ENCODE measurements around the gene PCYT2.

PCYT2 gene

GRCh38 chr17:81905424-81905875 lies 5.7 kb downstream of the PCYT2 start:
- no peak for DNase-seq (ENCODE audit: low read depth in 2 of 2)
- H3K4me3 ChIP-seq (replicated peaks in 1 of 2; ENCODE audit: low read depth in 2 of 2, low read length in 2 of 2), result no peak overlapping the region
- no peak for TF ChIP-seq CTCF (IDR thresholded peaks at IDR 0.05; ENCODE audit: low read depth, low read length)

DNA sequence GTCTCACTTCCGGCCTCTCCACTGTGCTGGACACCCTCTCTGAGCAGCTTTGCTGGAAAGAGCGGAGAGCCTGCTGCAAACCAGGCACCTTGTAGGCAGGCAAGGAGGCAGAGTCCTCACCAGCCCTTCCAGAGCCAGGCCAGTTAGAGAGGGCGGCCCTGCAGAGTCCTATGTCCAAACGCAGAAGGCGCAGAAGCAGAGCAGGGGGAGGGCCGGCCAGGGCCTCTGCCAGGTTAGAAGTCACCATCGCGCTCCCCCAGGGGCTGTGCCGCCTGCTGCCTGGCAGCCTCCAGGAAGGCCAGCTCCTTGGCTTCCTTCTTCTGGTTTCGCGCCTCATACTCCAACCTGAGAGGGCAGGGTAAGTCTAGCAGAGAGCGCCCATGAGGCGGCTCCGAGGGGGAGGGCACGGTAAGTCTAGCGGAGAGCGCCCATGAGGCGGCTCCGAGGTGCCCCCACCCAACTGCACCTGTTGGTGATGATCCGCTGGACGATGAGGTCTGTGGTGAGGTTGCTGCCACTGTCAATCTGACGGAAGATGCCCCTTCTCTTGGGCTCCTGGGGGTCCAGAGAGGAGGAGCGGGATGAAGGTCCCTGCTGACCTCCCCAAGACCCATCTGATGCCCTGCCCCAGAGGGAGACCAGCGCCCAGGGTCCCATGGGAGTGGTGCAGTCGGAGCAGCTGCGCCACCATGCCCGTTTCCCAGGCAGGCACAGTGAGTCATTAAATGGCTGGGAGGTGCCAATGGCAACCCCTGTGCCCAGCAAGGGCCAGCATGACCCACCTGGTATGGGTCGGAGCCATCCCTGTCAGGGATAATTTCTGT lies 6.4 kb downstream of the PCYT2 start:
- no peak for TF ChIP-seq CTCF (IDR thresholded peaks at IDR 0.05; ENCODE audit: low read depth, low read length)
- no peak overlapping the region for H3K4me3 ChIP-seq (replicated peaks in 1 of 2; ENCODE audit: low read depth in 2 of 2, low read length in 2 of 2)
- DNase-seq (ENCODE audit: low read depth in 2 of 2), result no peak

DNA sequence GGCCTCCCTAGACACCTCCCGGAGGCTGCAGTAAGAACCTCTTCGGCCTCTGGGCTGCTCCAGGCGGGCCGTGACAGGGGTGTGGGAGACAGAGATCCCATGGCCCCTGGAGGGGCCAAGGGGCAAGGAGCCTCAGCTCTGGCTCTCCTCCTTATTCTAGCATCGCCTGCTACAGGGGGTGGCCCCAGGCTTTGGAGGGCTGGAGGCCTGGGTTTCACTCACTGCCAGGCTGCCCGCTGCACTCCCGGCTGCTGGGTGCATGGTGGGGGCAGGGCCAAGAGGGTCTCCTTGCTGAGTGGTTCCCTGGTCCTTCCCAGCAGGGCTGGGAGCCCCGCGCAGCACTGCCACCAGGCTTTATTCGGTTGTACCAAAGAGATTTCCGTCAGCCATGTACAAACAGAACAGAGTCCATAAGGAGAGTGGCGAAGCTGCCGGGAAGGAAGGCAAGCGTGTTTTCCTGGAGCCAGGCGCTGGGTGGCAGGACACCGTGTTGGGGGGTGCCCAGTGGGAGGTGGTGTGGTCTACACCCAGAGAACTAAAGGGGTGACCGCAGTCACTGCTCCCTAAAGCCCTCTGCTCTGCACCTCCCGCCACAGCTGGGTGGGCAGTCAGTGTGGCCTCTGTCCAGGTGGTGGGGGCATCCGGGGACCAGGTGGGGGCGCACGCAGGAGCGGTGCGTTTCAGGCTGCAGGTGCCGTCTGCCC lies 7.2 kb downstream of the PCYT2 start:
- no peak for TF ChIP-seq CTCF (IDR thresholded peaks at IDR 0.05; ENCODE audit: low read depth, low read length)
- no peak for DNase-seq (ENCODE audit: low read depth in 2 of 2)
- no peak overlapping the region for H3K4me3 ChIP-seq (replicated peaks in 1 of 2; ENCODE audit: low read depth in 2 of 2, low read length in 2 of 2)

GRCh38 chr17:81903415-81903831 lies 7.8 kb downstream of the PCYT2 start:
- DNase-seq (ENCODE audit: low read depth in 2 of 2), result no peak
- TF ChIP-seq CTCF (IDR thresholded peaks at IDR 0.05; ENCODE audit: low read depth, low read length), result no peak
- H3K4me3 ChIP-seq (replicated peaks in 1 of 2; ENCODE audit: low read depth in 2 of 2, low read length in 2 of 2), result no peak overlapping the region

- H3K4me3 ChIP-seq (replicated peaks in 1 of 2; ENCODE audit: low read depth in 2 of 2, low read length in 2 of 2), result no peak overlapping the region
- DNase-seq (ENCODE audit: low read depth in 2 of 2), result no peak
- TF ChIP-seq CTCF (IDR thresholded peaks at IDR 0.05; ENCODE audit: low read depth, low read length), result no peak
Measured at GRCh38 chr17:81902653-81903414, 8.4 kb downstream of the PCYT2 start.

- peak within 1 kb of the TSS; percentile 18 to 19 for H3K4me3 ChIP-seq (replicated peaks in 1 of 2; ENCODE audit: low read depth in 2 of 2, low read length in 2 of 2)
- no peak for DNase-seq (ENCODE audit: low read depth in 2 of 2)
- no peak for TF ChIP-seq CTCF (IDR thresholded peaks at IDR 0.05; ENCODE audit: low read depth, low read length)
Measured at GRCh38 chr17:81902023-81902652, 9.1 kb downstream of the PCYT2 start, which contains the start of gene NPB. NPB (plus strand) TSS chr17:81902238; CDS start chr17:81902278, 40 bp downstream.
